HG03342 (cell line): Measurements from ENCODE around the gene OR8B3.

Source experiments
- ATAC-seq: cut with Tn5 transposase; IDR thresholded peaks from one replicate; pipeline ENCODE4 v1.9.1; 2021; ENCODE audit warnings: mild to moderate bottlenecking, moderate library complexity; ENCODE audit not compliant: unreplicated experiment

OR8B3 gene

DNA sequence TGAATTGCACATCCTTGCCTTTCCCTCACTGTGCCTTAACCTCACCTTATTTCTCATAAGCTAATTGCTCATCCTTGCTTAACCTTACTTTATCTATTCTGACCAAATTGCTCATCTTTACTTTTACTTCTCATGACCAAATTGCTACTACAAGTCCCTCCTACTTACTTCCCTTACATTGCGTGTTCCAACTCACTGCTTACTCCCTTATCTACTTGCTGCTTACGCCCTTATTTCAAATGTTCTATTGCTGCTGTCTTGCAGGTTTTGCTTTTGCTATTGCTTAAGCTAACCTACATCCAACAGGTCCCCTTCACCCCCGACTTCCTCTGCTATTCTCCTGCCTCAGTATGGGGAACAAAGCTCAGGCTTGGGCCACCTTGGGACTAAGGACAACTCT, 22.5 kb downstream of the OR8B3 start:
- ATAC-seq: no peak

DNA sequence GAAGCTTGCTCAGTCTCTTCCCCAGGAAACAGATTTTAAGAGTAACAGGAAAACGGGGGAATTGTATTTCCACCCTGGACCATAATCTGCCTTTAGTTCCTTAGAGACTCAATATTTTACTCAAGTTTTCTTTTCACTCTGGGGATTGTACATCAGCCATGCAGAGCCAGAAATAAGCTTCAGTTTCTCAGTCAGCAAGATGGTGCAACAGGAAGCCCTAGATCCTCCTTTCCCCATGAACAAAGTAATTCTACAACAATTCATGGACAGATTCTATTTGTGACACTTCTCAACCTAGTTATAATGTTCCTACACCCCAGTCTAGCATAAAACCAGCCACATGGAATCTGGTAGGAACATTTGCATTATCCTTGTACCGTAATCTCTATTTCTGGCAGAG, 39.3 kb downstream of the OR8B3 start:
- no peak for ATAC-seq

DNA sequence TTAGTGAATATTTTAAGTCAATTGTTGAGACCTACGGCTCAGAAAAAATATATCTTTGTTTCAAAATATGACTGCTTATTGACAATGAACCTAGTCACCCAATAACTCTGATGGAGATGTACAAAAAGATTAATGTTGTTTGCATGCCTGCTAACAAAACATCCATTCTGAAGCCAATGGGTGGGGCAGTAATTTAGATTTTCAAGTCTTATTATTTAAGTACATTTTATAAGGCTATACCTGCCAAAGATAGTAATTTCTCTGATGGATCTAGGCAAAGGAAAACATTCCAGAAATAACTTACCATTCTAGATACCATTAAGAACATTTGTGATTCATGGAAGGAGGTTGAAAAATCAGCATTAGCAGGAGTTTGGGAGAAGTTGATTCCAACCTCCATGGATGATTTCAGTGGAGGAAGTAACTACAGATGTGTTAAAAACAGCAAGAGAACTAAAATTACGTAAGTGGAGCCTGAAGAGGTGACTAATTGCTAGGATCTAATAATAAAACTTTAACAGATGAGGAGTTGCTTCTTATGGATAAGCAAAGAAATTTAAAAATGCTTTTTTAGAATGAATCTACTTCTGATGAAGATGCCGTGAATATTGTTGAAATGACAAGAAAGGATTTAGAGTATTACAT, 52.4 kb downstream of the OR8B3 start:
- ATAC-seq: no peak
